Activated CD8-positive, alpha-beta T cell treated with anti-CD3 and anti-CD28 coated beads, Interleukin-2, amount 10 ng/mL, durations not matched to agents 7 days and 5 days (primary cell): Measurements from ENCODE around the gene DCDC2B. TPM values are rescaled to one million over a fixed set of nuclear protein-coding genes. Genes with fewer than 3 reads are reported as not detected.
A peak's percentile ranks its signal among the peaks of the same experiment; 100 is the strongest.

Experiments
- ATAC-seq: fragments of 150-1000 bp; cut with Tn5 transposase; one replicate; pipeline ENCODE4 v1.10.0; 2021; ENCODE audit warnings: moderate library complexity
- CTCF ChIA-PET: fragments of 350-600 bp; sonication (Branson Sonifier 250); formaldehyde crosslinking; loops from one replicate; lab custom pipeline; 2021; ENCODE audit warnings: antibody characterized with exemption; lab: Charles Lee
- POLR2A ChIA-PET: fragments of 350-600 bp; sonication (Branson Sonifier 250); formaldehyde crosslinking; loops from one replicate; lab custom pipeline; 2021; ENCODE audit warnings: antibody characterized with exemption; lab: Charles Lee
- DNase-seq: peaks from one replicate; pipeline ENCODE4 v3.0.0-alpha.2; 2020
- H3K27ac Mint-ChIP-seq: one replicate; pipeline ENCODE4 v1.8.0; 2021; ENCODE audit warnings: mild to moderate bottlenecking, mixed read lengths
- H3K27me3 Mint-ChIP-seq: one replicate; pipeline ENCODE4 v1.8.0; 2021; ENCODE audit warnings: low read depth, mixed read lengths
- H3K36me3 Mint-ChIP-seq: one replicate; pipeline ENCODE4 v1.8.0; 2021; ENCODE audit warnings: low read depth, mixed read lengths
- H3K4me1 Mint-ChIP-seq: one replicate; pipeline ENCODE4 v1.8.0; 2021; ENCODE audit warnings: low read depth, mixed read lengths
- H3K4me3 Mint-ChIP-seq: one replicate; pipeline ENCODE4 v1.8.0; 2021; ENCODE audit warnings: mild to moderate bottlenecking, mixed read lengths
- H3K9me3 Mint-ChIP-seq: one replicate; pipeline ENCODE4 v1.8.0; 2022; ENCODE audit warnings: mixed read lengths; ENCODE audit not compliant: insufficient read depth
- total RNA-seq, 2 experiments: library from RNA; stranded (reverse); gene quantifications; one replicate each; pipeline ENCODE4 v1.2.3, GENCODE V29; 2021

Gene DCDC2B
- total RNA-seq, 2 experiments from 2014 or later = not detected

DNA sequence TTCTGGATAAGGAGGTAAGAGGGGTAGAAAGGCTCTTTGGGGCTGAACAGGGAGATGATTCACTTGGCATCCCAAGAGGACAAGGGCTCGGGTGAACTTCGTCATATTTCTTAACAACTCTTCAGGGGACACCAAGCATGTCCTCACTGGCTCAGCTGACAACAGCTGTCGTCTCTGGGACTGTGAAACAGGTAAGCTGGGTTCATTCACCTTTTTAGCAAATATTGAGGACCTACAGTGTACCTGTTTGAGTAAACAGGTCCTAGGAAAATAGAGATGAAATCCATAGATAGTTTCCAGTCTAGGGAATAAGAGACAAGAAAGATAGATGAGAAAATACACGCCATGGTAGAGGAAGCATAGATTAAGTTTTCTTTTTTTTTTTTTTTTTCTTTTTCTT lies 15.4 kb downstream of the DCDC2B start:
- no peak for ATAC-seq
- ChIA-PET CTCF (interaction anchor here (1.1 to 5.5 kb wide), 3 partner anchors 16 to 66 kb away, joined by 3 to 26 read pairs (median 8); partner anchors contain the start of gene FAM167B), POLR2A (no interaction called here)
- H3K4me1 Mint-ChIP-seq = peaks cover 31% of the 10 kb centered on the region
- no peaks in the 10 kb centered on the region for H3K27me3 Mint-ChIP-seq
- H3K27ac Mint-ChIP-seq = peak overlapping the region; percentile 80
- H3K36me3 Mint-ChIP-seq = peaks cover 44% of the 10 kb centered on the region
- H3K9me3 Mint-ChIP-seq = no peaks in the 10 kb centered on the region
- DNase-seq = no peak
- peak overlapping the region; percentile 42 for H3K4me3 Mint-ChIP-seq

DNA sequence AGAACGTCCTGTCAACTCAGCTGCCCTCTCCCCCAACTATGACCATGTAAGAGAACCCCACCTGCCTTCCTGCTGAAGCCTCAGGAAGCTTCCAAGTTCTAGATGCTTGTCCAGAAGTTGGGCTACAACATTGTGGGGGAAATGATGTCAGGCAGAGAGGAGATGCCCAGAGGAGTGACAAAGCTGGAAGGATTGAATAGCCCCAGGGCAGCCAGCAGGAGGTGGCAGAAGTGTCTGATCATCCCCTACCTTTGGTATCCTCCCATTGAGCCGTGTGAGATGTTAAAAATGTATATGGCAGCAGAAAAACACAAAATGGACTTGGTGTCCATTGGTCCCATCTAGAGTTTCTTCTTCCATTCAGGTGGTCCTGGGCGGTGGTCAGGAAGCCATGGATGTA lies 19.9 kb downstream of the DCDC2B start:
- no peak for ATAC-seq
- Mint-ChIP-seq H3K4me1 (peaks cover 7% of the 10 kb centered on the region), H3K27ac (no peak overlapping the region), H3K36me3 (peaks cover 50% of the 10 kb centered on the region), H3K4me3 (no peak overlapping the region), H3K27me3 (no peaks in the 10 kb centered on the region), H3K9me3 (no peaks in the 10 kb centered on the region)
- POLR2A ChIA-PET = interaction anchor here (0.6 to 1.1 kb wide), 3 partner anchors 21 to 23 kb away, joined by 3 to 6 read pairs (median 3); partner anchors contain the start of genes IQCC and LCK
- DNase-seq = no peak
- CTCF ChIA-PET = interaction anchor here (1.2 to 2.2 kb wide), 5 partner anchors 11 to 144 kb away, joined by 3 to 11 read pairs (median 4); partner anchors contain the start of gene FAM167B

DNA sequence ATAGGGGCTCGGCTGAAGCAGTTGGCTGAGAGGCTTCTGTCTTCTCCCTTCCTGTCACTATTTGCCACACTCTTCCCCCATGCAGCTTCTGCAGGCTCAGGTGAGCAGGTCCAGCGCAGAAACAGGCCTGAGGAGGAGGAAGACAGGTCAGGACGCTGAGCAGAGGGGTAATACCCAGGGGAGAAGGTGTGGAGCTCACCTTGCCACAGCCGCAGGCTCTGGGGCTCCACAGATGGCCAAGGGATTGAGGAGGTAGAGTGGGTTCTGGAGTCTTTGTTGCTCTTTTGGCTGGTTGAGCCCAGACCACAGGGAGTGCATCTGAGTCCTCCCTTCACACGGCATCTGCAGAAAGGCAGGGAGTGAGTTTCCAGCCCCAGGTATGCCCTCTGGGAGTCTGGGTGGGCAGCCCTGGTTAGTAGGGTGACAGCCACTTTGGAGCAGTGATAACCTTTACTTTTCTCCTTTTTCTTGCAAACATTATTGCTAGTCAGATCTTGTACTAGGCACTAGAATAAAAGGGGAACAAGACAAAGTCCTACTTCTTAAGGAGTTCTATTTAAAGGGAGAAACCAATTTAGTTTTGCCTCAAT lies 23.0 kb downstream of the DCDC2B start:
- H3K27ac Mint-ChIP-seq = no peak overlapping the region
- POLR2A ChIA-PET = interaction anchor here (0.7 to 0.9 kb wide), 2 partner anchors 9 to 18 kb away, joined by 3 to 6 read pairs; no protein-coding TSS in a partner anchor
- peaks cover 35% of the 10 kb centered on the region for H3K36me3 Mint-ChIP-seq
- DNase-seq = no peak
- no peaks in the 10 kb centered on the region for H3K4me1 Mint-ChIP-seq
- no peak for ATAC-seq
- no peak overlapping the region for H3K4me3 Mint-ChIP-seq
- no peaks in the 10 kb centered on the region for H3K27me3 Mint-ChIP-seq
- H3K9me3 Mint-ChIP-seq = no peaks in the 10 kb centered on the region
- CTCF ChIA-PET = interaction anchor here (2.2 kb wide), 1 partner anchor 17 kb away, joined by 7 read pairs; no protein-coding TSS in a partner anchor

DNA sequence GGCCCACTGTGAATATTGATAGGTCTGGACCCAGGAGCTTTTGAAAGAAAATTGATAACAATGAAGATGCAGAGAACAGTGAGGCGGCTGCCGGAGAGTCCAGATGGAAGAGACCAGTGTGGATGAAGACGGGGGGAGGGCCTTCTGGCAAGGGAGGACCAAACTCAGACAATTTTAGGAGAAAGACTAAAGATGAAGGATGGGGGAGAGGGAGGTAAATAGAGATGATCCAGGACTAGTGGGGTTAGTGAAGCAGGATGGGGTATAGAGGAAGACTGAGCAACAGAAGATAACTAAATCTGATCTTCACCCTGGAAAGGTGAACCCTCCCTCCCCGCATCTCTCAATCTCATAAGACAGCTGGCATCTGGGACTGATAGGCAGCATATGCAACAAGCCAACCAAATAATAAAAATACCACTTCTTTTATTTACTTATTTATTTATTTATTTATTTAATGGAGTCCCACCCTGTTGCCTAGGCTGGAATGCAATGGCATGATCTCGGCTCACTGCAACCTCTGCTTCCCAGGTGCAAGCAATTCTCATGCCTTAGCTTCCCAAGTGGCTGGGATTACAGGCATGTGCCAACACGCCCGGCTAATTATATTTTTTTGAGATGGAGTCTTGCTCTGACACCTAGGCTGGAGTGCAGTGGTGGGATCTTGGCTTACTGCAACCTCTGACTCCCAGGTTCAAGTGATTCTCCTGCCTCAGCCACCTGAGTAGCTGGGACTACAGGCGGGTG lies 23.8 kb downstream of the DCDC2B start:
- Mint-ChIP-seq H3K36me3 (peaks cover 29% of the 10 kb centered on the region), H3K9me3 (no peaks in the 10 kb centered on the region), H3K27me3 (no peaks in the 10 kb centered on the region), H3K4me1 (no peaks in the 10 kb centered on the region), H3K4me3 (no peak overlapping the region), H3K27ac (no peak overlapping the region)
- DNase-seq (no peak), ATAC-seq (no peak)
- ChIA-PET POLR2A (interaction anchor here (0.9 kb wide), 1 partner anchor 17 kb away, joined by 3 read pairs; no protein-coding TSS in a partner anchor), CTCF (interaction anchor here (2.2 kb wide), 1 partner anchor 16 kb away, joined by 7 read pairs; no protein-coding TSS in a partner anchor)

DNA sequence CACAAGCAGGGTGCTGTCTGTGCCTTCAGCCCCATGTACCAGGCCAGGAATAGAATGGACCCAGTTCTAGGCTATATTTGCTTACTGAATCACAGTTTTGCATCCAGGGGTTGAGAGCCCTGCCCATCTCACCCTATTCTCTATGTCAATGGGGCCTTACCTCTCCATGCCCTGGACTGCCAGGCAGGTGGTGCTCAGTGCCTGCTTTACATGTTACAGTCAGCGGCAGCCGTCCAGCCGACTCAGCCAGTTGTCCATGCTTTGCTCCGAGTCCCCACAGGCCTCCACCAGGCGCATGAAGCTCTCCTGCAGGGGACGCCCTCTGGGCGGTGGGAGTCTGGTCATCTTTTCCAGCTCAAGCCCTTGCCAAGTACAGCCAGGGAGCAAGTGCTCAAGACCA lies 25.9 kb downstream of the DCDC2B start:
- no peak for DNase-seq
- no peak overlapping the region for H3K27ac Mint-ChIP-seq

DNA sequence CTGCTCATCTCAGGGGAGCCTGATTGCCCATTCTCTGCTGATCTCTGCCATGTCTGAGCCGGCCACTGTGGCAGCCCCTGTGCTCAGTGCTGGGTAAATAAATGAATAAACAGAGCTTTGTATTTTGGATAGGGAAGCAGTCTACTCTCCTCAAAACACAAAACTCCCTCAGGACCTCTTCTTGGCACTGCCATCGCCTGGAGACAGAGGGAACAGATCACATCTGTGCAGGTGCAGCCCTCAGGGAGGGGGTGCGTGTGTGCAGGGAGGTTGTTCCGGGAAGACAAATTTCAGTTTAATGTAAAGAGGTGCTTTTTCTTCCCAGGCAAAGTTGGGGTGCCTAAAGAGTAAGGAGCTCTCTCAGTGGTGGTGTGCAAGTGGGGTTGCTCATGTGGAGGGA lies 30.4 kb downstream of the DCDC2B start:
- H3K36me3 Mint-ChIP-seq = peaks cover 2% of the 10 kb centered on the region
- POLR2A ChIA-PET = interaction anchor here (0.5 to 6.3 kb wide), 4 partner anchors 10 to 24 kb away, joined by 3 to 71 read pairs (median 8); partner anchors contain the start of genes EIF3I, LCK and TMEM234
- no peaks in the 10 kb centered on the region for H3K27me3 Mint-ChIP-seq
- ATAC-seq = no peak
- no peaks in the 10 kb centered on the region for H3K9me3 Mint-ChIP-seq
- CTCF ChIA-PET = interaction anchor here (0.6 to 4.4 kb wide), 5 partner anchors 11 to 23 kb away, joined by 3 to 66 read pairs (median 8); partner anchors contain the start of gene LCK
- H3K4me1 Mint-ChIP-seq = peaks cover 28% of the 10 kb centered on the region
- no peak overlapping the region for H3K27ac Mint-ChIP-seq
- peak overlapping the region; percentile 82 for H3K4me3 Mint-ChIP-seq
- DNase-seq = no peak

More for the DNA sequence above, 25.9 kb downstream of the DCDC2B start:
- H3K27me3 Mint-ChIP-seq = no peaks in the 10 kb centered on the region
- ATAC-seq = no peak
- no peaks in the 10 kb centered on the region for H3K4me1 Mint-ChIP-seq
- no peaks in the 10 kb centered on the region for H3K9me3 Mint-ChIP-seq
- POLR2A ChIA-PET = interaction anchor here (1.1 to 1.2 kb wide), 2 partner anchors 16 to 101 kb away, joined by 3 to 4 read pairs; partner anchors contain the start of genes LCK and MARCKSL1
- H3K4me3 Mint-ChIP-seq = no peak overlapping the region
- peaks cover 14% of the 10 kb centered on the region for H3K36me3 Mint-ChIP-seq
- CTCF ChIA-PET = interaction anchor here (2.6 kb wide), 1 partner anchor 14 kb away, joined by 15 read pairs; no protein-coding TSS in a partner anchor

DNA sequence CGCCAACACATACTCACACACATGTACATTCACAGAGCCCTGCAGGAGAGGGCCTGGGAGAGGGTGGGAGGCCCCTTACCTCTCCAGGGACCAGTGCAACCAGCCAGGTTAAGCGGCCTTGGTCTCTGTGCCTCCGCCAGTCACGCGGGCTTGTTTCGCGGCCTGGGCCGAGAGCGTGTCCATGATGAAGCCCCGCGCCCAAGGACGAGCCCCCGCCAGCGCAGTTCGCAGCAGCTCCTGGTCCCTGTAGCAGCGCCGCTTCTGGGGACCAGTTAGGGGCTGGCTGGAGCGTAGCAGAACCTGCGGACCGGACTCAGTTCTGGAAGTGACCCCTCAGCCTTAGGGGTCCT lies 30.9 kb downstream of the DCDC2B start:
- ATAC-seq (no peak), DNase-seq (no peak)
- peak overlapping the region; percentile 82 for H3K4me3 Mint-ChIP-seq
- no peak overlapping the region for H3K27ac Mint-ChIP-seq
- ChIA-PET POLR2A (interaction anchor here (0.5 to 6.3 kb wide), 7 partner anchors 10 to 151 kb away, joined by 3 to 71 read pairs (median 3); partner anchors contain the start of genes EIF3I, LCK and TMEM234), CTCF (interaction anchor here (0.6 to 4.4 kb wide), 6 partner anchors 11 to 82 kb away, joined by 3 to 66 read pairs (median 9); partner anchors contain the start of gene LCK)
- H3K27me3 Mint-ChIP-seq = no peaks in the 10 kb centered on the region
- H3K9me3 Mint-ChIP-seq = no peaks in the 10 kb centered on the region
- peaks cover 2% of the 10 kb centered on the region for H3K36me3 Mint-ChIP-seq
- peaks cover 28% of the 10 kb centered on the region for H3K4me1 Mint-ChIP-seq

DNA sequence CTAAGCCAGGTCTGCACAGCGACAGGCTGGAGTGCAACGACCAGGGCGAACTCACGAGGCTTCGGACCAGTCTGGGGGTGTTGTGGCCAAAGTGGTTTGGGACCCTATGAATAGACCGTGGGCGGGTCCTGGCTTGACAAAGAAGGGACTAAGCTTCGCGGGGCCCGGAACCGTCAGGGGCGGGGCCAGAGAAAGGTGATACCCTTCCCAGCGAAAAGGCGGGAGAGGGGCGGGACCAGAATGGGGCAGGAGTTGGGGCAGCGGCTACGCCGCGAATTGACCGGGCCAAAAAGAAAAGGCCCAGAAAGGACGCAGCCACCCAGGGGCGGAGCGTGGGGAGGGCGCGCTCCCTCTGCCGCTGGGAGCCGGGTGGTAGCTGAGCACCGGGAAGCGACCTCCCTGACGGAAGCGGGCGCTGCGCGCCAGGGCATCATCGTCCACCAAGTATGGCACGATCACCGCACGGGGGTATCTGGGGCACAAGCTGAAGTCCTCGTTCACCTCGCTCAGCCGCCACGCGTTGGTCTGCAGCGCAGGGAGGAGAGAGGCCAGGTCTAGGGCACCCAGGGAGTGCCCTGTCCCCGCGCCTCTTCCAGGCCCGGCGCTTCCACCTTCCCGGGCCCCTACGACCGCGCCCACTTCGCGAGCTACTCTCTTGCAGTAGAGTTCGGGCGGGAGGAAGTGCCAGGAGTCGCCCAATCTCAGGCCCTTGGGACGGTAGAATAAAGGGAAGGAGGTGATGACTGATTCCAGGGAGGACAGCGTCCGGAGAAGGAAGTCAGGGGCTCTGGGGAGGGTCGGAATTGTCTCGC lies 31.5 kb downstream of the DCDC2B start:
- peak; percentile 62 for DNase-seq
- Mint-ChIP-seq H3K4me3 (peak overlapping the region; percentile 82), H3K9me3 (no peaks in the 10 kb centered on the region), H3K27ac (peak overlapping the region; percentile 72), H3K27me3 (no peaks in the 10 kb centered on the region), H3K36me3 (peaks cover 2% of the 10 kb centered on the region), H3K4me1 (peaks cover 28% of the 10 kb centered on the region)
- CTCF ChIA-PET = interaction anchor here (0.6 to 4.4 kb wide), 11 partner anchors 10 to 82 kb away, joined by 3 to 66 read pairs (median 6); partner anchors contain the start of genes HDAC1 and LCK
- POLR2A ChIA-PET = interaction anchor here (0.5 to 6.3 kb wide), 12 partner anchors 9 to 151 kb away, joined by 3 to 71 read pairs (median 3); partner anchors contain the start of genes EIF3I, HDAC1, LCK and MARCKSL1
- peak; percentile 76 for ATAC-seq

DNA sequence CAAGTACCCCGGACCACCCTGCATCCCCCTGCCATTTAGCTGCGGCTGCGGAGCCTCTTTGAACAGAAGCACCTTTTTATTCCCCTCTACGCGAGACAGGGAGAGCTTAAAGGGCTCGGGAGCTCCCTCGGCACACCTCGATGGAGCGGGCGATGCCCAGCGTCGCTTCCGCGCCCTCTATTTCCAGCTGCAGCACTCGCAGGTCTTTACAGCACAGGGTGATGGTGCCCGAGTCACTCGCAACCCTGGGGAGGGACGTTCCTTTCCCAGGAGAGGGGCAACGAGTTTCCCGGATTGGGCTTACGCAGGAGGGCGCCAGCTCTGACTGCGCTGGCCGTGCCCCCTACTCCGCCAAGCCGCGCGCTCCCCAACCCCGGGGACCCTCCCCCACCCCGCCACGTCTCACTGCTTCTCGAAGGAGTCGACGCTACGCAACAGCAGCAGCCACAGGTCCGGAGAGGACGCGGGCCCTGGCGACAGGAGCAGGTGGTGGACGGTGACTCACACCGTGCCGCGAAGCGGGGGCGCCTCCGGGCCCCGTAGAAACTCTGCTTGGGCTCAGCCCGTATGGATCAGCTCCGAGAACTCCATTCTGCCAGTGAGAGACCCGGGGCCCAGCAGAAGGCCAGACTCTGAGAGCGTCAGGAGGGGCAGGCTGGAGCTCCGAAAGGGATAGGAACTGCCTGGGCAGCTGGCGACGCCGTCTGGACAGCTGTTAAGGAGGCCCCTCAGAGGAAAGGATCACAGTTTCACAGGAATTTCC lies 32.3 kb downstream of the DCDC2B start:
- ChIA-PET POLR2A (interaction anchor here (0.8 to 6.3 kb wide), 9 partner anchors 9 to 95 kb away, joined by 3 to 71 read pairs (median 3); partner anchors contain the start of genes EIF3I, HDAC1, LCK and MARCKSL1), CTCF (interaction anchor here (0.5 to 4.4 kb wide), 11 partner anchors 9 to 132 kb away, joined by 3 to 66 read pairs (median 6); partner anchors contain the start of genes HDAC1 and LCK)
- H3K27me3 Mint-ChIP-seq = no peaks in the 10 kb centered on the region
- peak; percentile 50 for DNase-seq
- peaks cover under 1% of the 10 kb centered on the region for H3K36me3 Mint-ChIP-seq
- ATAC-seq = peak; percentile 77
- no peaks in the 10 kb centered on the region for H3K9me3 Mint-ChIP-seq
- H3K4me3 Mint-ChIP-seq = peak overlapping the region; percentile 82
- peaks cover 30% of the 10 kb centered on the region for H3K4me1 Mint-ChIP-seq
- H3K27ac Mint-ChIP-seq = peak overlapping the region; percentile 72

DNA sequence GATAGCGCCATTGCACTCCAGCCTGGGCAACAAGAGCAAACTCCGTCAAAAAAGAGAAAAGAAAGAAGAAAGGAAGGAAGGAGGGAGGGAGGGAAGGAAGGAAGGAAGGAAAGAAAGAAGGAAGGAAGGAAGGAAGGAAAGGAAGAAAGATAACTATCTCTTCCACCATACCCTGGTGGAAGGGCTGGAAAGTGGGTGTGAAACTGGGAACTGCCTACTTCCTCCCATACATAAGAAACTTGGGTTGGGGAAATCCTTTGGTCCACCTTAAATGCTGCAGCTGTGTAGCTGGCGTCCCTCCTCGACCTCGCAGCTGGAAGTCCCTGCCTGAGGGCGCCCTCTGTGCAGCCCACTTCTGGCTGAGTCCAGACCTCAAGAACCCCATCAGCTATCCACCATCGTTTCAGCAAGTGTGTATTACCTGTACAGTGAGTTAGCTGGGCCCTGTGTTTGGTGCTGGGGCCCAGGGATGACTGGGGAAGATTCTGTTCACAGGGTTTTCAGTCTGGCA lies 33.5 kb downstream of the DCDC2B start:
- H3K9me3 Mint-ChIP-seq = no peaks in the 10 kb centered on the region
- H3K36me3 Mint-ChIP-seq = no peaks in the 10 kb centered on the region
- peak overlapping the region; percentile 39 for H3K27ac Mint-ChIP-seq
- CTCF ChIA-PET = interaction anchor here (0.8 to 4.0 kb wide), 3 partner anchors 19 to 130 kb away, joined by 3 to 32 read pairs (median 3); no protein-coding TSS in a partner anchor
- peak overlapping the region; percentile 3 for H3K4me3 Mint-ChIP-seq
- peaks cover 42% of the 10 kb centered on the region for H3K4me1 Mint-ChIP-seq
- POLR2A ChIA-PET = interaction anchor here (0.8 to 6.3 kb wide), 2 partner anchors 7 to 16 kb away, joined by 4 to 71 read pairs; partner anchors contain the start of gene LCK
- DNase-seq (no peak), ATAC-seq (no peak)
- H3K27me3 Mint-ChIP-seq = no peaks in the 10 kb centered on the region
